Stimulated activated CD8-positive, alpha-beta memory T cell treated with anti-CD3 and anti-CD28 coated beads, Interleukin-12 subunit alpha, Interleukin-12 subunit beta, amount 100 ng/mL, for 1 hour (primary cell): ENCODE results near the gene CHAD.
A peak's percentile ranks its signal among the peaks of the same experiment; 100 is the strongest.
"Not testable (repeated sequence)": the region's sequence is repeated elsewhere in the genome, so short reads cannot be mapped to it uniquely, and the experiment has no call there.

ENCODE experiments used
- DNase-seq: peaks from one replicate; pipeline ENCODE4 v3.0.0-alpha.2; 2020; ENCODE audit warnings: low read depth

The CHAD gene

GRCh38 chr17:50426814-50427787, 41.6 kb downstream of the CHAD start:
- DNase-seq: no peak

GRCh38 chr17:50426472-50426782, 42.3 kb downstream of the CHAD start:
- no peak for DNase-seq

- peak; percentile 54 for DNase-seq
Measured at GRCh38 chr17:50425682-50426471, 42.8 kb downstream of the CHAD start, which contains the start of gene ACSF2. Gene ACSF2 (plus strand): TSS chr17:50426218. CDS start chr17:50426262, 44 bp downstream.

- DNase-seq: no peak
Measured at GRCh38 chr17:50424996-50425681, 43.5 kb downstream of the CHAD start.

DNA sequence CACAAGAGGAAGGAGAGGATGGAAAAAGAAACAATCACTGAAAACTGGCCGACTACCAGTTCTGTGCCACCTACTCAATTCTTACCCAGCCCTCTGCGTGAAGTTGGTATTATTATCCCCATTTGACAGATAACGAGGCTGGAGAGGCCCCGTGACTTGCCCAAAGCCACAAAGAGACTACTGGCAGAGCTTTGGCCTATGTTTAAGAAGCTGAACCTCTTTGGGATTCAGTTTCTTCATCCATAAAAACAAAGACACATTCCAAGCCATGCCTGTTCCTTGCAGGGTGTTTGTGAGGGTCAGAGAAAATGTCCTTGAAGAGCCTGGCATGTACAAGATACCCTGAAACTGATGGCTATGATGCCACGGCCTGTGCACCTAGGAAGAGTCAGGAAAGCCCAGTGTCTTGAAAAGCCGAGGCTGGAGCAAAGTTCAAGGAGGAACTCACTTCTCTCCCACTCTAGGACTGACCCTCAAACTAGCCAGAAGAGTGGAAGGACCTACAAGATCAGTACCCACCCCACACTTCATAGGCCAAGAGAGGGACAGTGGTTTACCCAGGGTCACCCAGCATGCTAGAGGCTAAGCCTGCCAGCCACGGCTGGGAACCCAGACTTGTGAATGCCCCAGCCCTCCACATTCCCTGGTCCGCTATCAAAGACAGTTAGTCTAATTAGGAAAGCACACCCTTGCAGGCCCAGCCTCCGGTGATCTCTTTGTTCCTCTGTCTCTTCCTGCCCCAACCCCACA, 44.3 kb downstream of the CHAD start:
- no peak for DNase-seq

DNA sequence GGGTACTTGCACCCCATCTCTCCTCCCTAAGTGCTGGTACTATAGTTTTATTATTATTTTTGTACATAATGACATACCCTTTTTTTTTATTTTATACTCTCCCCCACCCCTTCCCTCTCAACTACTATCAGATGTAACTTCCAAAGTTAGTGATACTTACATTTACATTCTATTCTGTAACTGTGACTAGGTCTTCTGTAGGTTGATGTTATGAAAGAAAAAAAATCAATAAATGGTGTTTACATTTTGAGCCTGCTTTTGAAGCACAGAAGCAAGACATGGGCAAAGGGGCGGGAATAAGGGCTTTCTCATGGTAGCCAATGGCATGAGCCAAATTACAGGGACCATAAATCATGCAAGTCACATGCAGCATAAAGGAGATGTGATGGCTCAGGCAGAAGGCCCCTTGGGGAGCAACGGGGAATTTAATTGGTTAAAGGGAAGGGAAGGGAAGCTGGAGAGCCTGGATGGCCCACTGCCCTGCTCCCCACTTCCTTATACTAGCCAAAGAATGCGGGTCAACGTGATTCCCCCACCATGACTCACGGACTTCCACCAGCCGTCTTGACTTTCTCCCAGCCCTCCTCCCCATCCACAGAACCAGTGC, 45.0 kb downstream of the CHAD start:
- no peak for DNase-seq

DNA sequence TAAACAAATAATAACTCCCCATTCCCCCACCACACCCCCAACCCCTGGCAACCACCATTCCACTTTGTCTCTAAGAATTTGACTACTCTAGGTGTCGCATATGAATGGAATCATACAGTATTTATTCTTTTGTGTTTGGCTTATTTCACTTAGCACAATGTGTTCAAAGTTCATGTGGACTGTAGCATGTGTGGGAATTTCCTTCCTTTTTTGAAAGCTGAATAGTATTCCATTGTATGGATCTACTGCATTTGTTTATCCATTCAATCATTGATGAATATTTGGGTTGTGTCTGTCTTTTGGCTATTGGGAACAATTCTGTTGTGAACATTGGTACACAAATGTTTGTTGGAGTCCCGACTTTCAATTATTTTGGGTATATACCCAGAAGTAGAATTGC, 45.9 kb downstream of the CHAD start:
- no peak for DNase-seq

DNA sequence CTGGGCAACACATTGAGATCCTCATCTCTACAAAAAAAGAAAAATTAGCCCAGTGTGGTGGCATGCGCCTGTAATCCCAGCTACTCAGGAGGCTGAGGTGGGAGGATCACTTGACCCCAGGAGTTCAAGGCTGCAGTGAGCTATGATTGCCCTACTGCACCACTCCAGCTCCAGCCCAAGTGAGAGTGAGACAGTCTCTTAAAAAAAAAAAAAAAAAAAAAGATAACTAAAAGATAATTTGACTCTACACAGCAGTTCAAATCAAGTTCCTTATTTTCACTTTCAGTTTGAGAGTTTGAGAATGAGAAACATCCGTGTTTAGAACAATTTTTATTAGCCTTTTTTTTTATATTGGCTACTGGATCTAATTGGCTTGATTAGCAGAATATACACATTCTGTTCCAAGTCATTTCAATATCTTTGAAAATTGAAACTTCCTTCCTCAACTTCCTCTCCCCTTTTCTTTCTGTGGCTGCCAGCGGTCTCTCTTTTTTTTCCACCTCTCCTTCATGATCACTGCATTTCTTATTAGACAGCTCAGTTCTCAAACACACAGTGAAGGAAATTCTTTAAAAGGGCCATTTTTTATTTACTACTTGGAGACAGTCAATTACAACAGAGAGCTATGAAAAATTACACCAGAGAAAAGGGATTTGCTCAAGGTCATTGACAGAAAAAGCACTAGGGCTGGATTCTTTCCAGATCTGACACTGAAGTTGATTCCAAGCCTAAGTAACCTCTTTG, 47.2 kb downstream of the CHAD start:
- no peak for DNase-seq

GRCh38 chr17:50420419-50421112, 48.1 kb downstream of the CHAD start:
- no peak for DNase-seq

DNA sequence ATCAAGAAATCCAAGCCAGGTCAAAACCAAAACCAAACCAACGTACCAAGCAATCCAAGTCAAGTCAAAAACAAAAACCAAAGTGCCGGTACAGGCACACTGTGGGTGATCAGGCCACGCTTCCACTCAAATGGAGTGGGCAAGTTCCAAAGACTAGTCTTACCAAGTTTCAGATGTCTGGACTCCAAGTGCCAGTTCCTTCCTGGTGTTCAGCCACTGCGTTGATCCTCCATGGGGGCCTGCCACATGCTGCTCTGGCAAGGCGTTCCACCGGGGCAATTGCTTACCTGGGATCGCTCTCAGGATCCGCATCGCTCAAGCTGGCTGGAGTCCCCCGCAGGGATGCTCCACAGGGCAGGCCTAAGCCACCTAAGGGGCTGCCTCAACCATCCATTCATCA, 49.1 kb downstream of the CHAD start:
- DNase-seq: not testable (repeated sequence)

DNA sequence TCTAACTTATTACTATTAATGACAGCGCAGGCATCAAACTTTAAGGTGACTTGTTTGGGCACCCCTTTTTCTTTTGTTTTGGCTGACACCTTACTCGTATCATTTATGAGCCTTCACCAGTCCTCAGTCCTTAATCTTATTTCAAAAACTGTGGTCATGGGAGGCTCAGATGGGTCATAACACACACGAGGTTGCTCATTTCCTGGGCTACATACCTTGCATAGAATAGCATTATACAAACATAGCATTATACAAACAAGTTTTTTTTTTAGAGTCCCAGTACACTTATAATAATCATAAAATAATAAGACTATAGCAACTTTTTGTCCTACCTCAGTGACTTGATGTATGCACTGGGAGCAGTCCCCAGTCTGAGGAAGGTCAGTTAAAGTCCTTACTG, 53.9 kb downstream of the CHAD start:
- no peak for DNase-seq
